GM18502 (cell line): ENCODE results near the gene RPS6KA3.

Experiments used
- ATAC-seq: cut with Tn5 transposase; IDR thresholded peaks from one replicate; pipeline ENCODE4 v1.9.1; 2021; ENCODE audit warnings: mild to moderate bottlenecking; ENCODE audit not compliant: unreplicated experiment, poor library complexity

RPS6KA3 gene

GRCh38 chrX:20112022-20112774, 154.5 kb downstream of the RPS6KA3 start:
- ATAC-seq = no peak

- ATAC-seq = no peak
These were observed 155.4 kb downstream of the RPS6KA3 start for GRCh38 chrX:20111271-20111670.

- no peak for ATAC-seq
These were observed 164.7 kb downstream of the RPS6KA3 start for GRCh38 chrX:20101934-20102581.
